IMR-90 (cell line): ENCODE results near the gene PRKCE. TPM values are rescaled to one million over a fixed set of nuclear protein-coding genes. Genes with fewer than 3 reads are reported as not detected.

Experiments used
- ATAC-seq: fragments of 200-7000 bp; cut with Tn5 transposase; 2 replicates; pipeline ENCODE4 v1.9.1; 2020; ENCODE audit warnings: low read depth, mild to moderate bottlenecking, moderate library complexity
- BruUV-seq: library from RNA; stranded (reverse); fragments of 400-500 nt; replicated peaks from 2 replicates; lab custom pipeline; 2021; lab: Mats Ljungman, UMichigan
- CTCF ChIA-PET: fragments of 300-600 bp; formaldehyde crosslinking; extraction: SDS; loops from one replicate; lab custom pipeline; 2021; ENCODE audit warnings: antibody characterized with exemption; lab: Yijun Ruan, JAX
- POLR2A ChIA-PET: fragments of 300-600 bp; sonication (Branson Sonifier 250); formaldehyde crosslinking; loops from one replicate; lab custom pipeline; 2022; ENCODE audit warnings: antibody characterized with exemption; ENCODE audit not compliant: unreplicated experiment; lab: Charles Lee
- DNase-seq: peaks from one replicate; pipeline ENCODE4 v3.0.0; 2013
- H2AFZ ChIP-seq: replicated peaks from 2 replicates; pipeline ENCODE3; 2013; ENCODE audit warnings: low read length, mild to moderate bottlenecking; ENCODE audit not compliant: poor library complexity
- H2AK5ac ChIP-seq: 2 replicates; pipeline ENCODE4 v1.6.1; 2013; ENCODE audit warnings: low read depth, low read length, inconsistent platforms
- H2AK9ac ChIP-seq: replicated peaks from 2 replicates; pipeline ENCODE3; 2013; ENCODE audit warnings: mild to moderate bottlenecking, low read depth, low read length, moderate library complexity; ENCODE audit not compliant: poor library complexity
- H2BK120ac ChIP-seq: 2 replicates; pipeline ENCODE4 v1.6.1; 2013; ENCODE audit warnings: low read depth, low read length, inconsistent platforms
- H2BK15ac ChIP-seq: 3 replicates; pipeline ENCODE4 v1.6.1; 2013; ENCODE audit warnings: low read depth, low read length, inconsistent platforms
- H2BK20ac ChIP-seq: 2 replicates; pipeline ENCODE4 v1.6.1; 2013; ENCODE audit warnings: low read depth, mild to moderate bottlenecking, inconsistent platforms, low read length, moderate library complexity
- H2BK5ac ChIP-seq: 2 replicates; pipeline ENCODE4 v1.6.1; 2013; ENCODE audit warnings: mild to moderate bottlenecking, low read depth, low read length, inconsistent platforms; ENCODE audit not compliant: poor library complexity, severe bottlenecking
- H3K14ac ChIP-seq: replicated peaks from 2 replicates; pipeline ENCODE4 v1.6.1; 2013; ENCODE audit warnings: low read depth, low read length, inconsistent platforms
- H3K18ac ChIP-seq: 2 replicates; pipeline ENCODE4 v1.6.1; 2013; ENCODE audit warnings: low read depth, low read length, control low read depth
- H3K23ac ChIP-seq: 2 replicates; pipeline ENCODE4 v1.6.1; 2013; ENCODE audit warnings: low read depth, low read length, inconsistent platforms
- H3K27ac ChIP-seq: 2 replicates; pipeline ENCODE4 v1.5.1; 2013; ENCODE audit warnings: mild to moderate bottlenecking, control low read depth, low read length; ENCODE audit not compliant: insufficient read depth
- H3K27me3 ChIP-seq: 2 replicates; pipeline ENCODE4 v1.6.1; 2013; ENCODE audit warnings: low read length; ENCODE audit not compliant: control insufficient read depth, insufficient read depth
- H3K36me3 ChIP-seq: 2 replicates; pipeline ENCODE4 v1.6.1; 2013; ENCODE audit warnings: low read length, mixed read lengths; ENCODE audit not compliant: control insufficient read depth, insufficient read depth
- H3K4ac ChIP-seq: 2 replicates; pipeline ENCODE4 v1.6.1; 2013; ENCODE audit warnings: low read depth, low read length, inconsistent platforms
- H3K4me1 ChIP-seq: 2 replicates; pipeline ENCODE4 v1.6.1; 2013; ENCODE audit warnings: low read length, mixed read lengths; ENCODE audit not compliant: control insufficient read depth, insufficient read depth
- H3K4me2 ChIP-seq: 2 replicates; pipeline ENCODE4 v1.6.1; 2013; ENCODE audit warnings: low read depth, mild to moderate bottlenecking, control low read depth, low read length, moderate library complexity
- H3K4me3 ChIP-seq: 2 replicates; pipeline ENCODE4 v1.5.1; 2013; ENCODE audit warnings: low read depth, mild to moderate bottlenecking, control low read depth, low read length, moderate library complexity; ENCODE audit not compliant: insufficient read depth
- H3K56ac ChIP-seq: 2 replicates; pipeline ENCODE4 v1.6.1; 2013; ENCODE audit warnings: low read length, inconsistent platforms; ENCODE audit not compliant: insufficient read depth; ENCODE audit errors: extremely low read depth
- H3K79me1 ChIP-seq, 2 experiments: 2 replicates each; pipeline ENCODE4 v1.6.1; 2013; ENCODE audit warnings: low read length in 2 of 2, inconsistent platforms in 1 of 2, low read depth in 1 of 2
- H3K9ac ChIP-seq: 2 replicates; pipeline ENCODE4 v1.6.1; 2013; ENCODE audit warnings: low read depth, low read length, control low read depth
- H3K9me1 ChIP-seq: 2 replicates; pipeline ENCODE4 v1.6.1; 2013; ENCODE audit warnings: low read length, inconsistent platforms; ENCODE audit not compliant: insufficient read depth
- H3K9me3 ChIP-seq: 2 replicates; pipeline ENCODE4 v1.6.1; 2013; ENCODE audit warnings: low read length; ENCODE audit not compliant: control insufficient read depth, insufficient read depth
- H4K20me1 ChIP-seq: 2 replicates; pipeline ENCODE4 v1.6.1; 2013; ENCODE audit warnings: low read length, inconsistent platforms; ENCODE audit not compliant: insufficient read depth
- H4K5ac ChIP-seq: 2 replicates; pipeline ENCODE4 v1.6.1; 2013; ENCODE audit warnings: mild to moderate bottlenecking, low read depth, low read length, control low read depth
- H4K8ac ChIP-seq, 2 experiments: 2 replicates each; pipeline ENCODE4 v1.6.1; 2013; ENCODE audit warnings: low read depth in 2 of 2, low read length in 2 of 2, control low read depth in 1 of 2, inconsistent platforms in 1 of 2
- H4K91ac ChIP-seq: 2 replicates; pipeline ENCODE4 v1.6.1; 2013; ENCODE audit warnings: low read depth, low read length, inconsistent platforms; ENCODE audit not compliant: insufficient read depth
- MAZ ChIP-seq: IDR thresholded peaks from 2 replicates; pipeline ENCODE4 v1.6.1; 2012; ENCODE audit warnings: low read depth, mild to moderate bottlenecking, low read length, improper control_type of control experiment, moderate library complexity, borderline replicate concordance
- WGBS, 2 experiments: methylation state at CpG; one replicate each; pipeline versions ENCODE4 v1.1.5 to v1.1.7; 2013; ENCODE audit warnings: missing lambda C conversion rate in 2 of 2; ENCODE audit not compliant: insufficient read length in 1 of 2; ENCODE audit errors: extremely low coverage in 2 of 2; 5-methylcytosine and 5-hydroxymethylcytosine counted together
- dilution Hi-C: fragments of 300-500 bp; cut with HindIII; formaldehyde crosslinking; loops from one replicate; pipeline ENCODE4 v1.14.3; 2018; ENCODE audit warnings: low sequenced_read_pairs; ENCODE audit not compliant: unreplicated experiment
- in situ Hi-C: fragments of 300-500 bp; cut with MboI; formaldehyde crosslinking; loops from 3 replicates; pipeline ENCODE4 v1.14.3; 2019; ENCODE audit warnings: low sequenced_read_pairs, inconsistent platforms, mixed read lengths
- intact Hi-C: fragments of 100-400 bp; cut with micrococcal nuclease; formaldehyde crosslinking; loops from 2 replicates; pipeline ENCODE4 v1.10.0; 2022
- polyA plus RNA-seq, 3 experiments: library from polyadenylated mRNA; depleted of rRNA; stranded (reverse); fragments of >200 nt; gene quantifications; 2 replicates each; pipeline ENCODE4 v1.2.3, GENCODE V29; 2012; ENCODE audit warnings: low replicate concordance in 1 of 3
- total RNA-seq: library from RNA; depleted of rRNA; stranded (reverse); fragments of >200 nt; gene quantifications from 2 replicates; pipeline ENCODE4 v1.2.3, GENCODE V29; 2012
- TF ChIP-seq, protein P1 (sequence below): fragments of 150-350 bp; IDR thresholded peaks from 2 replicates; pipeline ENCODE4 v1.6.1; 2017; ENCODE audit warnings: mild to moderate bottlenecking, antibody characterized with exemption, low read length, low read depth

PRKCE gene
- total and polyA plus RNA-seq, 2 of the 4 experiments (the other 2 are of a cell fraction) = 8.1 to 32.4 TPM

DNA sequence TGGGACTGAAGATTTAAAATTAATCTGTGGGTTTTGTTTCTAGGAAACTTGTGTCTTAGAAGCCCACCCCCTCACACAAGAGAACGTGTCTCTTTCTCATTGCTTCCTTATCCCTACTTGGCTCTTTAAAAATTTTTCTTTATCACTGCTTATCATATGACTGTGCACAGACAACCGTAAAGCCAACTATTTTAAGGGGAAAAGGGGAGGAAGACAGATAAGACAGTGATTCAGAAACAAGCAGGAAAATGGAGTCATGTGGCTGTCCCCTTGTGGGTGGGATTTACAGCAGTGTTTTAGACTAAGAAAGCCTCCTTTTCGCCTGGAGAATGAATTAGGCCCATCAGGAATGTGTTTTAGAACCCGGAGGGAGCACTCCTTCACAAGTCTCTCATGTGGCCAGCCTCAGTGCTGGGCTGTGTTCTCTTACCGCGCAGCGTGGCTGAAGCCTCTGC is 17.6 kb downstream of the PRKCE start:
- no peak overlapping the region for H2BK120ac ChIP-seq
- intact Hi-C loops (no loop called here), dilution Hi-C loops (no loop called here), in situ Hi-C loops (no loop called here)
- no CpG with 5 or more reads among the region's 7 CpGs for WGBS, 2 experiments
- peaks cover 9% of the 10 kb centered on the region for H3K4me1 ChIP-seq
- no peaks in the 10 kb centered on the region for H3K27me3 ChIP-seq
- peaks cover 4% of the 10 kb centered on the region for H3K9me1 ChIP-seq
- no peak overlapping the region for H3K27ac ChIP-seq
- no peaks in the 10 kb centered on the region for H3K36me3 ChIP-seq
- no peak overlapping the region for H3K4me3 ChIP-seq
- H3K14ac ChIP-seq = no peak overlapping the region
- ATAC-seq = peak; percentile 78
- H3K9ac ChIP-seq = no peak overlapping the region
- peaks cover 19 to 20% of the 10 kb centered on the region in 2 experiments for H3K79me1 ChIP-seq
- H2AK5ac ChIP-seq = no peak overlapping the region
- H2BK20ac ChIP-seq = no peak overlapping the region
- TF ChIP-seq, protein P1, sequence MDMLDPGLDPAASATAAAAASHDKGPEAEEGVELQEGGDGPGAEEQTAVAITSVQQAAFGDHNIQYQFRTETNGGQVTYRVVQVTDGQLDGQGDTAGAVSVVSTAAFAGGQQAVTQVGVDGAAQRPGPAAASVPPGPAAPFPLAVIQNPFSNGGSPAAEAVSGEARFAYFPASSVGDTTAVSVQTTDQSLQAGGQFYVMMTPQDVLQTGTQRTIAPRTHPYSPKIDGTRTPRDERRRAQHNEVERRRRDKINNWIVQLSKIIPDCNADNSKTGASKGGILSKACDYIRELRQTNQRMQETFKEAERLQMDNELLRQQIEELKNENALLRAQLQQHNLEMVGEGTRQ = peak; percentile 56
- no peak for TF ChIP-seq MAZ
- peak overlapping the region in 1 of 2 experiments; percentile 61; a peak in 1 of 4 replicates for H4K8ac ChIP-seq
- H2BK15ac ChIP-seq = no peak overlapping the region
- peak overlapping the region; percentile 45 for H2BK5ac ChIP-seq
- BruUV-seq = no TSS peak
- DNase-seq = peak; percentile 73
- peak overlapping the region; percentile 66 for H2AFZ ChIP-seq
- H4K91ac ChIP-seq = no peak overlapping the region; the same call in 1 of the 2 replicates
- no peak overlapping the region for H3K23ac ChIP-seq
- no peak overlapping the region for H3K56ac ChIP-seq
- H3K4me2 ChIP-seq = peak overlapping the region; percentile 7
- ChIA-PET CTCF (no interaction called here), POLR2A (no interaction called here)
- no peaks in the 10 kb centered on the region for H3K9me3 ChIP-seq
- peaks cover 4% of the 10 kb centered on the region; the same call in 1 of the 2 replicates for H4K20me1 ChIP-seq
- no peak overlapping the region; the same call in 1 of the 2 replicates for H3K18ac ChIP-seq
- no peak overlapping the region for H4K5ac ChIP-seq
- H3K4ac ChIP-seq = no peak overlapping the region
- H2AK9ac ChIP-seq = peak overlapping the region; percentile 34
